ENCODE results near the gene LTN1. TPM values are rescaled to one million over a fixed set of nuclear protein-coding genes. Genes with fewer than 3 reads are reported as not detected.

The LTN1 gene
- total RNA-seq, 2 experiments from 2014 or later = 26.7 to 28.0 TPM

DNA sequence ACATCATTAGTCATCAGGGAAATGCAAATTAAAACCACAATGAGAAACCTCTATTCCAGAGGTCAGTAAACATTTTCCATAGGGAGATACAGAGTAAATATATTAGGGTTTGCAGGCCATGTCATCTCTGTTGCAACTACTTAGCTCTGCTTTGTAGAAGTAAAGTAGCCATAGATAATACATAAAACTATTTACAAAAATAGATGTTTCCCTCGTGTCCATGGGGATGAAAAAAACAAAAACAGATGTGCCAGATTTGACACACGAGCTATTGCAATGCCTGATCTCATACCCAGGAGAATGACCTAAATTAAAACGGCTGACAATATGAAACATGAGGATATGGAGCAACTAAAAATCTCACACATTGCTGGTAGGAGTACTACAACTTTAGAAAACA is 17.3 kb downstream of the LTN1 start:
- Mint-ChIP-seq H3K4me1 (ENCODE audit: low read depth) (peaks cover 7% of the 10 kb centered on the region), H3K9me3 (no peaks in the 10 kb centered on the region), H3K4me3 (no peak overlapping the region), H3K27ac (no peak overlapping the region), H3K36me3 (ENCODE audit: low read depth) (peaks cover 40% of the 10 kb centered on the region), H3K27me3 (no peaks in the 10 kb centered on the region)
- DNase-seq (no peak), ATAC-seq (no peak)
- TF ChIP-seq, protein P1, sequence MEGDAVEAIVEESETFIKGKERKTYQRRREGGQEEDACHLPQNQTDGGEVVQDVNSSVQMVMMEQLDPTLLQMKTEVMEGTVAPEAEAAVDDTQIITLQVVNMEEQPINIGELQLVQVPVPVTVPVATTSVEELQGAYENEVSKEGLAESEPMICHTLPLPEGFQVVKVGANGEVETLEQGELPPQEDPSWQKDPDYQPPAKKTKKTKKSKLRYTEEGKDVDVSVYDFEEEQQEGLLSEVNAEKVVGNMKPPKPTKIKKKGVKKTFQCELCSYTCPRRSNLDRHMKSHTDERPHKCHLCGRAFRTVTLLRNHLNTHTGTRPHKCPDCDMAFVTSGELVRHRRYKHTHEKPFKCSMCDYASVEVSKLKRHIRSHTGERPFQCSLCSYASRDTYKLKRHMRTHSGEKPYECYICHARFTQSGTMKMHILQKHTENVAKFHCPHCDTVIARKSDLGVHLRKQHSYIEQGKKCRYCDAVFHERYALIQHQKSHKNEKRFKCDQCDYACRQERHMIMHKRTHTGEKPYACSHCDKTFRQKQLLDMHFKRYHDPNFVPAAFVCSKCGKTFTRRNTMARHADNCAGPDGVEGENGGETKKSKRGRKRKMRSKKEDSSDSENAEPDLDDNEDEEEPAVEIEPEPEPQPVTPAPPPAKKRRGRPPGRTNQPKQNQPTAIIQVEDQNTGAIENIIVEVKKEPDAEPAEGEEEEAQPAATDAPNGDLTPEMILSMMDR (IDR thresholded peaks at IDR 0.05) = no peak
- ChIA-PET CTCF (interaction anchor here (0.6 to 1.9 kb wide), 5 partner anchors 10 to 433 kb away, joined by 3 to 4 read pairs (median 3); no protein-coding TSS in a partner anchor), POLR2A (interaction anchor here (1.0 kb wide), 1 partner anchor 17 kb away, joined by 4 read pairs; the partner anchor contains the start of gene LTN1)
- intact Hi-C loops (cut with micrococcal nuclease) = no loop called here

DNA sequence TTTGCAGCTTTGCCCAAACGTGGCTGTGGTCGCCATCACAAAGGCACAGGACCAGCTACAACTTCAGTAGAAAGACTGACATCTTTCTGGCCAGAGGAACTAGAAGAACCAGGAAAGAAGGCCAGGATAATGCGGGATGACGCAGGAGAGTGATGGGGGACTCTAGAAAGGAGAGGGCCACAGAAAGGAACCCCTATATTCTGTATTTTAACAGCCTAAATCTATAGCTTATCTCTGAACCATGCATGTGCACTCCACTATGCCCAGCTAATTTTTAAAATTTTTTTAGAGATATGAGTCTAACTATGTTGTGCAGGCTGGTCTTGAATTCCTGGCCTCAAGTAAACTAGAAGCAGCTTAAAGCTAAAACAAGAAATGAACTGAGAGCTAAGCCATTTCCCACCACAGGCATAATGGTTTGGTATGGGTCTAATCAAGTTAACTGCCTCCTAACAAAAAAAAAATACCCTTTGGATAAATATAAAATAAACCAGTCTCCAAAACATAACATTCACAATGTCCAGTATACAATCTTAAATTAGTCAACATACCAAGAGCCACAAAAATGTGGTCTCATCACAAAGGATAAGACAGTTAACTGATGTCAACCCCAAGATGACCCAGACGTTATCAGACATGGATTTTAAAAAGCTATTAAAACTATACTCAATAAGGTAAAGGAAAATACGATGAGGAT is 18.0 kb downstream of the LTN1 start:
- TF ChIP-seq, protein P1 (IDR thresholded peaks at IDR 0.05) = no peak
- H3K27me3 Mint-ChIP-seq = no peaks in the 10 kb centered on the region
- CTCF ChIA-PET = interaction anchor here (0.5 to 1.9 kb wide), 7 partner anchors 9 to 230 kb away, joined by 3 to 4 read pairs (median 3); no protein-coding TSS in a partner anchor
- POLR2A ChIA-PET = interaction anchor here (0.6 to 1.2 kb wide), 3 partner anchors 18 to 66 kb away, joined by 3 to 4 read pairs (median 3); partner anchors contain the start of gene LTN1
- H3K36me3 Mint-ChIP-seq (ENCODE audit: low read depth) = peaks cover 43% of the 10 kb centered on the region
- no peaks in the 10 kb centered on the region for H3K9me3 Mint-ChIP-seq
- intact Hi-C loops (cut with micrococcal nuclease) = no loop called here
- DNase-seq (no peak), ATAC-seq (no peak)
- H3K27ac Mint-ChIP-seq = no peak overlapping the region
- H3K4me1 Mint-ChIP-seq (ENCODE audit: low read depth) = peaks cover 7% of the 10 kb centered on the region
- H3K4me3 Mint-ChIP-seq = no peak overlapping the region

DNA sequence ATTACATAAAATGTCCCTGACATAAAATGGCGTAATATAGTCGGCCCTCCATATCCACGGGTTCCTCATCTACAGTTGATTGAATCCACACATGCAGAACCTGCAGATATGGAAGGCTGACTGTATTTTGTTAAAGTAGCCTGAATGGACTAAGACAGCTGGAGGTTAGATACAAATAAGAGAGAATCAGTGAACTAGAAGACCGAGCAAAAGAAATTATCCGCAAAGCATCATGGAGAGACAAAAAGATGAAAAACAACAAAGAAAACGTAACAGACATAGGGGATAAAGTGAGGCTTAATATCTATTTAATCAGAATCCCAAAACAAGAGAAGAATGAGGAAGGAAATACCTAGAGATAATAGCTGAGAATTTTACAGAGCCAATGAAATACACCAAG is 20.3 kb downstream of the LTN1 start:
- ChIA-PET CTCF (no interaction called here), POLR2A (interaction anchor here (1.0 kb wide), 1 partner anchor 16 kb away, joined by 4 read pairs; no protein-coding TSS in a partner anchor)
- intact Hi-C loops (cut with micrococcal nuclease) = no loop called here
- no peaks in the 10 kb centered on the region for H3K9me3 Mint-ChIP-seq
- no peak for ATAC-seq
- TF ChIP-seq, protein P1 (IDR thresholded peaks at IDR 0.05) = no peak
- no peak overlapping the region for H3K4me3 Mint-ChIP-seq
- no peak overlapping the region for H3K27ac Mint-ChIP-seq
- H3K4me1 Mint-ChIP-seq (ENCODE audit: low read depth) = peaks cover 7% of the 10 kb centered on the region
- DNase-seq = no peak
- H3K36me3 Mint-ChIP-seq (ENCODE audit: low read depth) = peaks cover 40% of the 10 kb centered on the region
- H3K27me3 Mint-ChIP-seq = no peaks in the 10 kb centered on the region

DNA sequence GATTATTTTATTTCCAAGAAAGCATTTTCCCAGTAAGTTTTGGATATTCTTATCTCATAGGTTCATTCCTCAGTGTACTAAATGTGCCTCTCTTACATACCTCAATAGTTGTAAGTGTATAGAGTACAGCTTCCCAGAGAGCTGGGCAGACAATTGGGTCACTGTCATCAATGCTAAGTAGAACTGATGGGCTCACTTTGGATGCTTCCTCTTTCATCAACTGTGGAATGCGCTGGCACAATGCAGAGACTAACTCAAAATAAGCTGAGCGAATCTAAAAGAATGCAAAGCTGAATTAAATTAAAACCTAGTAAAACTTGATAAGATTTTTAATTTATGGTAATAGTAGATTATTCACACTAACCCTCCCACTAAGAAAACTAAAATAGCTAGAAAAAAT is 21.5 kb downstream of the LTN1 start:
- TF ChIP-seq, protein P1 (IDR thresholded peaks at IDR 0.05) = no peak
- no peaks in the 10 kb centered on the region for H3K9me3 Mint-ChIP-seq
- peaks cover 7% of the 10 kb centered on the region for H3K4me1 Mint-ChIP-seq (ENCODE audit: low read depth)
- intact Hi-C loops (cut with micrococcal nuclease) = no loop called here
- H3K27ac Mint-ChIP-seq = no peak overlapping the region
- CTCF ChIA-PET = interaction anchor here (0.8 kb wide), 1 partner anchor 12 kb away, joined by 3 read pairs; no protein-coding TSS in a partner anchor
- DNase-seq = no peak
- no peak overlapping the region for H3K4me3 Mint-ChIP-seq
- no peaks in the 10 kb centered on the region for H3K27me3 Mint-ChIP-seq
- H3K36me3 Mint-ChIP-seq (ENCODE audit: low read depth) = peaks cover 48% of the 10 kb centered on the region
- ATAC-seq = no peak
- POLR2A ChIA-PET = interaction anchor here (1.0 kb wide), 1 partner anchor 17 kb away, joined by 4 read pairs; no protein-coding TSS in a partner anchor

DNA sequence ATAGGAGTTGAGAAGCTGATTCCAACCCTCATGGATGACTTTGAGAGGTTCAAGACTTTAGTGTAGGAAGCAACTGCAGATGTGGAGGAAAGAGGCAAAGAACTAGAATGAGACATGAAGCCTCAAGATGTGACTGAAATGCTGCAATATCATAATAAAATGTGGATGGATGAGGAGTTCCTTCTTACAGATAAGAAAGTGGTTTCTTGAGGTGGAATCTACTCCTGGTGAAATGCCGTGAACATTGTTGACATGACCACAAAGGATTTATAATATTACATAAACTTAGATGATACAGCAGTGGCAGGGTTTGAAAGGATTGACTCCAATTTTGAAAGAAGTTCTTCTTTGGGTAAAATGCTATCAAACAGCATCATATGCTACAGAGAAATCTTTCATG is 28.8 kb downstream of the LTN1 start:
- Mint-ChIP-seq H3K27me3 (no peaks in the 10 kb centered on the region), H3K4me3 (no peak overlapping the region), H3K27ac (no peak overlapping the region), H3K4me1 (ENCODE audit: low read depth) (peaks cover 2% of the 10 kb centered on the region), H3K9me3 (no peaks in the 10 kb centered on the region), H3K36me3 (ENCODE audit: low read depth) (peaks cover 40% of the 10 kb centered on the region)
- ATAC-seq (no peak), DNase-seq (no peak)
- intact Hi-C loops (cut with micrococcal nuclease) = no loop called here
- POLR2A ChIA-PET = interaction anchor here (1.0 kb wide), 1 partner anchor 9 kb away, joined by 3 read pairs; no protein-coding TSS in a partner anchor
- TF ChIP-seq, protein P1 (IDR thresholded peaks at IDR 0.05) = no peak
- CTCF ChIA-PET = interaction anchor here (1.7 kb wide), 1 partner anchor 11 kb away, joined by 4 read pairs; no protein-coding TSS in a partner anchor

Data from activated CD8-positive, alpha-beta T cell treated with anti-CD3 and anti-CD28 coated beads for 36 hours (primary cell).